ENCODE results near the gene SMIM36.
"Not testable (repeated sequence)": the region's sequence is repeated elsewhere in the genome, so short reads cannot be mapped to it uniquely, and the experiment has no call there.

SMIM36 gene

DNA sequence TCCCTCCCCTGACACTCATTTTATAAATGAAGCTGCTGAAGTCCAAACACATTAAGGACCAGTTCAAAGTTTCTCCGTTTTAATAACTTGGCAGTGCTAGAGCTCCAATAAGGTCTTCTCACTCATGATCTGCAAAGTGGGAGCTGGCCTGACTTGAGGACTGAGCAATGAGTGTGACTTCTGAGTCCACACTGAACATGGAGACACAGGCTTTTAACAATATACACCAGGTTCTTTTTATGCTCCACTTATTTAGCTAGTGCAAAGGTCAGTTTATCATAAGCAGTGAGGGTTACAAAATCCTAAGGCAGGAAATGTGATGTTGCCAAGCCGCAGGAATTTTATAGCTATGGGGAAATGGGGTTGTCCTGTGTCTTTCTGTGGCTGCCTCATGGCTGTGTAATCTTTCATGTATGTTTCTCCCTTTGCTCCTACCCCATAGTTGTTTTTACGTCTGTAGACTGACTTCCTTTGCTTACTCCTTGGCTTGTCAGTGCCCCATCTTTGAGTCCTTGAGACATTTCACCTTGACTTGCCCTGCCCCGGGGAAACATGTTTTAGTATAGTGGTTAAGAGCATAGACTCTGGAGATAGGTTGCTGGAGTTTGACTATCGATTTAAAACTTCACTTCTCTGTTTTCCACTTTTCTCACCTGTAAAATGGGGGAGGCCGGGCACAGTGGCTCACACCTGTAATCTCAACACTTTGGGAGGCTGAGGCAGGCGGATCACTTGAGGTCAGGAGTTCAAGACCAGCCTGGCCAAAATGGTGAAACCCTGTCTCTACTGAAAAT, 77.4 kb downstream of the SMIM36 start:
- no peak for DNase-seq (ENCODE audit: low read depth in 2 of 2)

DNA sequence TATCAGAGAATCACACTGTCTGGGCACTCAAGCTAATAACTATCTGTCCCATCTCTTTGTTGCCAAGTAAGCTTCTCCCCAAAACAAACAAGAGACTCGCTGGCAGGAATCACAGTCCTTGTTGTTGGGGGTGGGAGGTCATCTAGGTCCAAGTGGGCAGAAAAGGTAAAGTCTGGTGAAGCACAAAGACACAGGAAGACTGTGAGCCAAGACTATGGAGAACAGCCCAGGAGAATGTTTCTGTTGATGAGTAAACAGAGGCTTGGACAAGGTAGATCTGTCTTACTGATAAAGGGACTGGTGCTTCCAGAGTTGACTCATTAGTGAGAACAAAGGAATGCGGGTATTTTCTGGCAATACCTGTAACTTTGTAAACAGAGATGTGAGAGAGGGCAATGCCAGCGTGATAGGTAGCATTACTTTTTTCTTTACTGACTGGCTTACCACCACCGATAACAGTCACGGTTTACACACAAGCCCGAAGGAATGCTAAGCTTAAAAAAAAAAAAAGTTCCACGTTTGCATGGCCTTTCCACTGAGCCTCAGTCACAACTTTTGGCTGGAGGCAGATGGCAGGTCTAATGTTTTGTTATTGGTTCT, 78.1 kb downstream of the SMIM36 start:
- DNase-seq (ENCODE audit: low read depth in 2 of 2), result no peak

DNA sequence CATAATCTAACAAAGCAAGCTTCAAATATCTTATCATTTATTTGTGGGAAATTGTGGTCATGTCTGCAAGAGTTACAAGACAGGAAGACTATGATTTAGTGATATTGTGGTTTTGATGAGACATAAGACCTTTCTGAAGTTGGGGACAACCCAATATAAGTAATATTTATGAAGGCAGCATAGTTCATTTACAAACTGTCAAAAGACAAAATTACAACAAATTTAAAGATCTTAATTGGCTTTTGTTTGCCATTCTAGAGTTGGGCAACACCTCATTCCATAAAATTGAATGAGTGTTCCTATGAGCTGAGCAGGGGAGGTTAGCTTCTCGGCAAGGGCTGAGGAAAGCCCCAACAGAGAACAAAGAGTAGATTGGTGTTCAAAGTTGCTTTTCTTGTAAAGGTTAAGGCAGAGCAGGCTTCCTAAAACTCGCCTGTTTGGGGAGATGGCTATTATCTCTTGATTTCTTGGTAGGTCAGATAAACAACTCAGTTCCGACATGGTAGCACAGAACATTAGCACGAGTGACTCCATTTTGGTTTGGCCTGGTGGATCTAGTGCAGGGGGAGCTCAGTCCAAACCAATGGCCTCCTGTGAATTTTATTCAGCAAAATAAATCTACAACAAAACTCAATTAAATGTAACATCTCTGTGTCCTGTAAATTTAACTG, 78.8 kb downstream of the SMIM36 start:
- no peak for DNase-seq (ENCODE audit: low read depth in 2 of 2)

DNA sequence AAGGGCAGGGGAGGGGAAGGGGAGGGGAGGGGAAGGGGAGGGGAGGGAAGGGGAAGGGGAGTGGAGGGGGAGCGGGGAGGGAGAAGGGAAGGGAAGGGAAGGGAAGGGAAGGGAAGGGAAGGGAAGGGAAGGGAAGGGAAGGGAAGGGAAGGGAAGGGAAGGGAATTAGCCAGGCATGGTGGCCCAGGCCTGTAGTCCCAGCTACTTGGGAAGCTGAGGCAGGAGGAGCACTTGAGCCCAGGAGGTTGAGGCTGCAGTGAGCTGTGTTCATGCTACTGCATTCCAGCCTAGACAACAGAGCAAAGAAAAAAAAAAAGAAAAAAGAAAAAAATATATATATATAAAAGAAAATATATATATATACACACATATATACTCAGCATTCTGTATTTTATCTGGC, 79.3 kb downstream of the SMIM36 start:
- not testable (repeated sequence) for DNase-seq (ENCODE audit: low read depth in 2 of 2)

DNA sequence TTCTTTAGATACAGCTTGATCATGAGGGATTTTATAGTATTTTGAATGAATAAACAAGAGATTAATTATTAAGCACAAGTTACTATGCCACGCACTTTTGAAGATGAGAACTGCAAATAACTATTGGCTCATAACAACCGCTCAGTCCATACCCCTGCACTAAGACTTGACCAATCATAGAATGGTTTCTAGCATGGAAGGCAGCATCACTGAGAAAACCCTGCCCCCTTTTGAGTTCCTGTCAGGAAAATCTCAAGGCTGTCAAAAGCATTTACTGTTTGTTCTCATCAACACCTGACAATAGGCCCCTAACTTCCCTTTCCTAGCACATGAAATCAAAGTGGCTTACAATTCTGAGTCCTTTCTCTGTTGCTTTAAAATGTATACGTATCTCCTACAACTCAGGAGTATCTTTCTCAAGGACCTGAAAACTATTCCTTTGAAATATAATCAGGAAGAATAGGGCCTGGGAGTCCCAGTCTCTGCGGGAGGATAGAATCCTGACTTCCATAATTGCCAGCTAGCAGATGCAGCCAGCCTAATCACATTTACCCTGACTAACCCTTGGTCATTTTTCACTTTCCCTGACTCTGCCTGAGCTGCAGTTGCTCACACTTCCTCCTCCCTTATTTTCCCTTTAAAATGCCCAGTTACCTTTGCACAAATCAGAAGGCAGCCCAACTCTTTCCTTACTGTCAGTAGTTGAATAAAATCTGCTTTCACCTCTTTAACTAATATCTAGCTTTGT, 80.5 kb downstream of the SMIM36 start:
- no peak for DNase-seq (ENCODE audit: low read depth in 2 of 2)

DNA sequence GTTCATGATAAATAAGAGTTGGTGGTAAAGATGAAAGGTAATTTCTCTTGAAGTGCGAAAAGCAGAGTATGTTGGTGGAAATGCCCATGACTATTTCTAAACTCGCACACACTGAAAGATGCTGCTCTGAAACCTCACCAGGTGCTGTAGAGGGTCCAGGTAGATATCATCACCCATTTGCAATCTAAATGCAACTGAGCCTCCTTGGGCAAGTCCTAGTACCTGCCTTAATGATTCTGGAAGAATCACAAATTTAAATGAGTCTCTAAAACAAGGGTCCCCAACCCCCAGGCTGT, 83.7 kb downstream of the SMIM36 start:
- DNase-seq (ENCODE audit: low read depth in 2 of 2), result no peak

DNA sequence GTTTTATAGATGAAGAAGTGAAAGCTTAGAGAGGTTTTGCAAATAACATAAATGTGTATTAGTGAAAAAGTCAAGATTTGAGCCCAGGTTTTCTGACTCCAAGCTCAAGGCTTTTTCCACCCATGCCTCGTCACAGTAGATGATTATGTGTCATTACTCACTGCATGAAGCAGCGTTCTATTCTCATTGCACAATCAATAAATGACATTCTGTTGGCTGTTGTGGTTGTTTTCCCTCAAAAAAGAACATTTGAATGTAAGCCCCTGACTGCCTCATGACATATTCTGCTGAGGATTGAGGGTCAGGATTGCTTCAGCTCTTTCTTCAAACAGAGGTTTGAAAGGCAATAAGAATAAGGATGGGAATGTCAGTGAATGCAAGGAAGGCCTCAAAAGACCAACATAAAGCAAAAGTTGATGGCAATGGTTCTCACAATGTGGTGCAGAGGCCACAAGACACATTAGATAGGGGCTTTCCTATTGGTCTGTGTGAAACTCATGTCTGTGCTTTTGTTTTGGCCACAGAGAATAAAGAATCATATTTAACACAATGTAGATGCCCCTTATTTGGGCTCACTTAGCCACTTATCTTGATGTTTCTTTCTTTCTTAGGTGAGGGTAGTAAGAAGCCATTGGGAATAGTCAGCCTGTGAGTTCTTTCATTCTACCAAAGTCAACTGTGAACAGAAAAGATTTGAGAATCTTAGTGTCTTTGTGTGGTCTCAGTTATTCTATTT, 84.2 kb downstream of the SMIM36 start:
- DNase-seq (ENCODE audit: low read depth in 2 of 2), result no peak

DNA sequence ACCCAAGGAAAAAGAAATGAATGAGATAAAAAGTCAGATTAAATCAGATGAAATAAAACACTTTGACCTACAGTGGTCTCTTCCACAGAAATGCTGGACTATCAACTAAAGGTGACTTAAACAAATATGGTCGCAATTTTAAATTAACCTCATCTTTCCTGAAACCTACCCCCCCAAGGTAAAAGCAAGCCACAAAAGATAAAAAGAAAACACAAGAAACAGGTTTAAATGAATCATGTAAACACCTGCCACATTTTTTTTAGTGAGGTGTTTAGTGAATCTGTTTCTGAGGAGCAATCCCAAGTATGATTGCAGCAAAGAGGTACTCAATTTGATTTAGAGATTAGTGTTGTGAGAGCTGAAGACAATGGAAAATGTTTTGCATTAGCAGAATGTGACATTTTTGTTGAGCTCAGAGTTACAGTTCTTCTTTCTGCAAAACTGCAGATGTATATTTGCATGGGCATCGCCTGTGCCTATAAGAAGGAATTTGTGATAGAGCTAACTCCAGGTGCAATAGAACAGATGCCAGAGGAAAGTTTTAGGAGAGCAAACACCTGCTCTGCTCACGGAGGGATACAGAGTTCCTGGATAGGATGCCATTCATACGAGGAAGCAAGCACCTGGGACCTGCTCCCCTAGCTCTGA, 86.2 kb downstream of the SMIM36 start:
- no peak for DNase-seq (ENCODE audit: low read depth in 2 of 2)

DNA sequence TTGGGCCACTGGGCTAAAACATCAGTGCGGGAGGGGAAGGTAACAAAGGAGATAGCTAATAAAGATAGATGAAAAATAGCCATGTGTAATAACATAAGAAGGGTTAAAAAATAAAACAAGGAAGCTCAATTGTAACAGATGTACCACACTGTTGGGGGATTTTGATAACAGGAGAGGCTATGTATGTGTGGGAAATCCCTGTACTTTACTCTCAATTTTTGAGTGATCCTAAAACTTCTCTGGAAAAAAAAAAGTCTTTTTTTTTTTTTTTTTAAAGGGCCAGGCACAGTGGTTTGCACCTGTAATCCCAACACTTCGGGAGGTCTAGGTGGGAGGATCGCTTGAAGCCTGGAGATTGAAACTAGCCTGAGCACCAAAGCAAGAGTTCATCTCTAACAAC, 87.7 kb downstream of the SMIM36 start:
- no peak for DNase-seq (ENCODE audit: low read depth in 2 of 2)

DNA sequence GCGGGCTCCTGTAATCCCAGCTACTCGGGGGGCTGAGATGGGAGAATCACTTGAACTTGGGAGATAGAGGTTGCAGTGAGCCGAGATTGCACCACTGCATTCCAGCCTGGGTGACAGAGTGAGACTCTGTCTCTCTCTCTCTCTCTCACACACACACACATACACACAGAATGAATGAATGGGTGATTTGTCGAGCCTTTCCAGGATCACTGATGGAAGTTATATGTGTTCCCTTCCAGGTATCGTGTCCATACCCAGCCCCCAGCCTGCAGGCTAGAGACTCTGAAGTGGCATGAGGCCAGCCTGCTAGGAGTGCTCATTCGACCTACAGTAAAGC, 88.5 kb downstream of the SMIM36 start:
- not testable (repeated sequence) for DNase-seq (ENCODE audit: low read depth in 2 of 2)

DNA sequence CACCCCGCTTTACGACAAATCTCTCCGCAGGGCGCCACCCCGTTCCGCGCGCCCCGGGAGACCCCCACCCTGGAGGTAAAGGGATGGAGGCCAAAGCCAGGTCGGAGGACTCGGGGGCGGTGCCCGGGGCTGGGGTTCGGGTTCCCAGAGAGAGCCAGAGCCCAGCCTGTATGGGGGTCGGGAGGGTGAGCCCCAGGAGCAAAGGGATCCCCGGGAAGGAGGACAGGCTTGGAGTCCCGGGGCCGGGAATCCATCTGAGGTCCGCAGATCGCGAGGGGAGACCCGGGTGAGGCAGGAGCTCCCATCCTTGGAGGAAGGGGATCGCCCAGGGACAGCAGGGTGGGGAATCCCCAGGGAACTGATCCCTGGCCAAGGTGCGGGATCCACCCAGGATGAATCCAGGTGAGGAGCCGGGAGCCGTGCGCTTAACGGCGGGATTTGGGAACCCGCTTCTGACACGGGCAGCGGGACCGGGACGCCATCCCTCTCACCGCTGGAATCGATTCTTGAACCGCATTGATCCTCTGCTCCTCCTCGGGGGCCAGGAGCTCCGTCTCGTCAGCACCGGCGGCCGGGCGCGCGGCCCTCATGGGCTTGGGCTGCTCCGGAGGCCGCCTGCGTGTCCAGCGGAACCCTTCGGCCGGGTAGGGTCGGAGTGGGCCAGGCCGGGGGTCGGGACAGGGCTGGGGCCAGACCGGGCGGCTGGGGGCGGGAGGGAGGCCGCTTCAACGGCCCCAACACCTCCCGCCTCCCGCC, 89.9 kb downstream of the SMIM36 start, which contains the start of gene MMD:
TSS of gene MMD (minus strand) at position 657 of the 756 bp plus-strand sequence. CDS start at position 517, 140 bp downstream.
- DNase-seq (ENCODE audit: low read depth in 2 of 2), result no peak

DNA sequence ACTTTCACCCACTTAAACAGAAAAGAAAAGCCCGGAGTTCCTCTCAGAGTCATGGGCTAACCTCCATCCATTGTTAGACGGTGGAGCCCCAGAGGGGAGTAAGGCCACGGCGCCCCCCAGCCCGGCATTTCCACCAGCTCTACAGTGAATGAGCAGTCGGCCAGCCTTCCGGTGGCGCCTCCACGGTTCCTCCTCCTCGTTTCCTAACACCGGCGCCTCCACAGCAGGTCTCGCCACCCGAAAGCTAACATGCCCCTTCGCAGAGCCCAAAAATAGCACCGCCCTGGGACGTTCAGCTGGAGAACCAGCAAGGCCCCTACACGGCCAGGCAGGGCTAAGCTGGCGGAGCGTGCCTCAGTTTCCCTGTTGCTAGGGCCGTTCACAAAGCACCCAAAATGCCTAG, 90.5 kb downstream of the SMIM36 start:
- peak in 1 of 2 donors; percentile 30 for DNase-seq (ENCODE audit: low read depth in 2 of 2)

DNA sequence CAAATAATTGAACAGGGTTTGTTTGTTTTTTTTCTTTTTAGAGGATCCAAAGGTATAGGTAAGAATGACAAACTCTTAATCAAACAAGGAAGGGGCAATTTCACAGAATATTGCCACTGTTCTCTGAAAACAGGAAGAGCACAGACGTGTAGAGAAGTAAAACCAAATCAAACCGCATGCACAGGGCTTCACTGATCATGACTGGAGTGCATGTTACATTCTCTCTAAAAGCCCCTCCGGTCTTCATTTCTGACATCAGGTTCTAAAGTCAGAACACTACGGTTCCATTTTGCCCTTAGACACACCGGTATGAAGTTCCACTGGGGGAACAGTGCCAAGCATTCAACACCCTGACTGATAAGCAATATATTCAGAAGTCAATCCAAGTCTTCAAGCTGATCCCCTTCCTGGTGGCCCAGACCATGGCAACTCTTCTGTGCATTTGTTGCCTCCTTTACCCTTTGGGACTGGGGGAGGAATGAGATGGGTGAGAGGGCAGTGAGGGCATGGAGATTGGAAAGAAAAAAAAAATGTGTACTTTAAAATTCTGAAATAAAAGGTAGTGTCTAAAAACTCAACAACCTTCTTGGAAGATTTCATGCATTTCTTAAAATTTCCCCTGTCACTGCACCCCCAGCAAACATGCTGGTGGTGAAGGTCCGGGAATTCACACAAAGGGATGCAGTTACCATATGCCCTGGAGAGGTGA, 91.0 kb downstream of the SMIM36 start:
- peak in 1 of 2 donors; percentile 39 for DNase-seq (ENCODE audit: low read depth in 2 of 2)

DNA sequence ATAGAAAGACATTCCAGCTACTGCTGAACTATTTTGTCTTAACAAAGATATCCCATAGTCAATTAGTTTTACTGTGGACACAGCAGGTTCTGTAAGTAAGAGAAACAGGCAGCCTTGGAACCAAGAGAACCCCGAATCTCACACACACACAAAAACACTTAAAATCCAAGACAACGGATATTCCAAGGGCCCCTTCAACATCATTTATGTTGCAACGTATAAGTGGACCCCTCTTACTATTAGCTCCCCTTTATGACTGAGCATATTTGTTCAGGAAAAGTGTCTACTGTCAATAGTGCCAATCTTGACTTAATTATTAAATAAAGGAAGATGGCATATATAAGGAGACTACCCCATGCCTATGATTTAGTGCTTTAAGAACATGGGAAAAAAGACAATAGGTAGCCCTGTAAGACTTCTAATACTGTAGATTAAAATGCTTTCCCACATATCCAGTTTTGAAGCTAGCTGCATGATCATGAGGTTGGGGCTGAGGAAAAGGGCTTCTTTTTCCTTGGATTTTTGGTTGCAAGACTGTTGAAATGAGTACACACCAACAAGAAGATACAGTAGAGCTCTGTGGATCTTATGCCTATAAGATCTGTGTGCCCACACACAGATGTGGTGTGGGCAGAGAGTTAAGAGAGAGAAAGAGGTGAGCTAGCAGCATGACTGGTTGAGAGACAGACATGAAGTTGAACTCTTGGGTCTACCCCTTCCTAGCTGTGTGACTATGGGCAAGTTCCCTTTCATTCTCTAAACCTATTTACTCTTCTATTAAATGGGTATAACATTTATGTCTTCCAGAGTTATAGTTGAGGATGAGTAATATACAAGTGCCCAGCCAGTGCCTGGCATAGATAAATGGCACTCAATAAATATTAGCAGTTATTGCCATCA, 92.6 kb downstream of the SMIM36 start:
- no peak for DNase-seq (ENCODE audit: low read depth in 2 of 2)

DNA sequence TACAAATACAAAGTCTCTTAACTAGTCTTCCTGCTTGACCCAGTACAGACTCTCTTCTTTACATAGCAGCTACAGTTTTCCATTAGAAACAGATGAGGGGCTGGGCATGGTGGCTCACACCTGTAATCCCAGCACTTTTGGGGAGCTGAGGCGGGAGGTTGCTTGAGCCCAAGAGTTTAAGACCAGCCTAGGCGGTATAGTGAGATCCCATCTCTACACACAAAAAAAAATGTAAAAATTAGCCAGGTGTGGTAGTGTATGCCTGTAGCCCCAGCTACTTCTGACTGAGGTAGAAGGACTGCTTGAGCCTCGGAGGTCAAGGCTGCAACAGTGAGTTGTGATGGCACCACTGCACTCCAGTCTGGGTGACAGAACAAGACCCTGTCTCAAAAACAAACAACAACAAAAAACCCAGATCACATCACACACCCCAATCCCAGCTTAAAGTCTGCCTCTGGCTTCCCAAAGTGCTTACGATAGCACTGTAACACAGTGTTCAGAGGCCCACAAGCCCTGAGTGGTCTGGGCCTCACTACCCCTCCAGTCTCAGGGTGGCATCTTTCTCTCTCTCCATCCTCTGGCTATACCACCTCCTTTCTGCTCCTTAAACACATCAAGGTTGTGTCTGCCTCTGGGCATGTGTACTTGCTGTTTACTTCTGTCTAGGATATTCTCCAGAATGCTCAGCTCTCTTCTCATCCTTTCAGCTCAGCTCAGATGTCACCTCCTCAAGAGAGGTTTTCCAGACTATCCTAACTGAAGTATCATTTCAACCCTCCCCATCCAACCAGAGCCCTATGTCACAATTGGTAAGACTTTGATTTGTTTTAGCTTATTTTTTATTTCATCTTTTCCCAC, 93.6 kb downstream of the SMIM36 start:
- no peak for DNase-seq (ENCODE audit: low read depth in 2 of 2)

DNA sequence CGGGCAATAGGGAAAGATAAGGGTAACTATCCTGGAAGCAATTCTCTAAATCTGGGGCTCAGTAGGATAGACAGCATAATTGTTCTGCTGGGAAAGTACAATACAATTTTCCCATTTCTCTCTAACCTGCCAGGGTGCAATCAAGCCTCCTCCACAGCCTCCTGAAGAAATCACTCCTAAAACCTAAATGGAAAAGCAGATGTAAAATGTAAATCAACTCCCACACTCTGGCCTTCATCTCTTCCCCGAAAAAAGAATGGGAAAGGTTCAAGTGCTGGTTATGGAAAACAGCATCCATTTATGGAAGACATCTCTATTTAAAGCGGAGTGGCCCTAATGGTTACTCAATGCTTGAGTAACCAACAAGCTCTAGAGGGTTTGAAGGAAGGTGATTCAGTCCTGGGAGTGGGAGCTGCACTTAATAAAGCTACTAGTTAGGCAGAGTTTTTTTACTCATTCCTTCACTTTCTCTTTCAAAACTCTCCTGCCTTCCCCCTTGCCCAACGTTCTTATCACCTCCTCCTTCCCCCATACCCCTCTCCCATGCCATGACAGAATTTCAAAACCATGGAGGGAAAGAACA, 94.7 kb downstream of the SMIM36 start:
- no peak for DNase-seq (ENCODE audit: low read depth in 2 of 2)

DNA sequence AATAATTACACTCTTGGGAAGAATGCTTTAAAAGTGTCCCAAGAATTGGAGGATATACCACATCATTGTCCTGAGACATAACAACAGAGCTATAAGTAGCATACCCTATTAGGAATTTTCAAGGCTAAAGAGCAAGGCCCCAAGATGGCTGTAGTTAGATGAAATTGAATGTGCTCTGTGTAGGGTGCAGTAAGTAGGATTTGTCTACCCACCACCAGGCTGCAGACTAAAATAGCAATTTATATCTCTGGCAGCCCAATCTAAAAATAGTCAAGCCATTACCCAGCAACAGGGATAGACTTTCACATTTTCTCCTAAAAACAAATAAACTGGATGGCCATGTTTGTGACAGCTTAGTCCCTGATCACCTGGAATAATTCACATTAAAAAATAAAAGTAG, 95.3 kb downstream of the SMIM36 start:
- DNase-seq (ENCODE audit: low read depth in 2 of 2), result no peak

DNA sequence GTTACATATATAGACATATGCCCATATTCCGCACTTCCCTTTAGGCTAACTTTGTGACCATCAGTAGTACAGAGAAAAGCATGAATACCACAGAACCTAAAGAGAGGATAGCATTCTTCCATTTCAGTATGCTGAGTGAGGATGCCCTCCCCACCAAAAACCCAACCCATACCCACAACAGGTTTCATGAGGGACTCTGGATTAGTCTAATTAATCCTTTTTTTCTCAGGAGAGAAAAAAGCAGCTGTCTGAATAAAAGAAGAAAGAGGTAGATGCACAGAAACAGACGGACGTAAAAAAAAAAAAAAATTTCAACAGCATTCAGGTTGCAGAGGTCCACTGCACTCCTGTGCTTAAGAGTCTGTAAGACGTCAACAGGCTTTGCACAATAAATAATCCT, 96.3 kb downstream of the SMIM36 start:
- no peak for DNase-seq (ENCODE audit: low read depth in 2 of 2)
